ENCODE measurements around the gene FFAR3. TPM values are rescaled to one million over a fixed set of nuclear protein-coding genes. Genes with fewer than 3 reads are reported as not detected.

FFAR3 gene
- total and polyA plus RNA-seq, 2 donors (not counting 3 experiments of a cell fraction or from before 2014, with no cell fraction given) = not detected

GRCh38 chr19:35363001-35363590 is 4.8 kb downstream of the FFAR3 start:
- H4K20me1 ChIP-seq (replicated peaks; ENCODE audit: control insufficient read depth, extremely low read depth, insufficient read depth, low read length) = no peaks in the 10 kb centered on the region
- no peak overlapping the region for H3K9ac ChIP-seq (replicated peaks; ENCODE audit: extremely low read depth, insufficient read depth, low read length)
- no peak for FAIRE-seq
- H3K9me1 ChIP-seq (replicated peaks; ENCODE audit: control insufficient read depth, extremely low read depth, insufficient read depth, low read length) = no peaks in the 10 kb centered on the region
- CTCF ChIA-PET = interaction anchor here (0.6 to 1.2 kb wide), 3 partner anchors 8 to 12 kb away, joined by 3 read pairs; no protein-coding TSS in a partner anchor
- no peaks in the 10 kb centered on the region for H3K79me2 ChIP-seq (ENCODE audit: control insufficient read depth, insufficient read depth, low read length)
- no peak overlapping the region for H3K4me3 ChIP-seq (replicated peaks in 1 of 3; ENCODE audit: insufficient read depth in 1 of 3, low read depth in 1 of 3, low read length in 3 of 3)
- H3K4me1 ChIP-seq (ENCODE audit: control insufficient read depth, extremely low read depth, insufficient read depth, low read length) = no peaks in the 10 kb centered on the region
- H2AFZ ChIP-seq (ENCODE audit: low read depth, low read length) = no peak overlapping the region
- H3K9me3 ChIP-seq (replicated peaks; ENCODE audit: control insufficient read depth, insufficient read depth, low read length) = no peaks in the 10 kb centered on the region
- dilution Hi-C loops (cut with MboI; ENCODE audit: extremely low pct_ligation_motif_present, low sequenced_read_pairs) (no loop called here), intact Hi-C loops (cut with micrococcal nuclease) (no loop called here)
- H3K36me3 ChIP-seq (ENCODE audit: control insufficient read depth in 2 of 2, extremely low read depth in 1 of 2, insufficient read depth in 2 of 2, low read length in 2 of 2) = no peaks in the 10 kb centered on the region
- POLR2A ChIA-PET = no interaction called here
- peaks cover 0 to 2% of the 10 kb centered on the region in 2 experiments for H3K27me3 ChIP-seq (ENCODE audit: control insufficient read depth in 2 of 2, insufficient read depth in 2 of 2, low read length in 2 of 2)
- H3K4me2 ChIP-seq (ENCODE audit: insufficient read depth, low read length) = no peak overlapping the region
- TF ChIP-seq POLR2AphosphoS5 (IDR thresholded peaks at IDR 0.05; ENCODE audit: insufficient read depth, low read depth, low read length) (no peak), CTCF (IDR thresholded peaks at IDR 0.05; ENCODE audit: extremely low read depth in 1 of 2, insufficient read depth in 1 of 2, low read depth in 1 of 2, low read length in 2 of 2) (no peak)
- H3K27ac ChIP-seq (ENCODE audit: insufficient read depth, low read depth, low read length) = no peak overlapping the region
- no peak for DNase-seq (ENCODE audit: low read depth, low spot score)
- no TSS peak for BruUV-seq (replicated peaks)

GRCh38 chr19:35363711-35364425 is 5.6 kb downstream of the FFAR3 start:
- FAIRE-seq (no peak), DNase-seq (ENCODE audit: low read depth, low spot score) (no peak)
- BruUV-seq (replicated peaks) = no TSS peak
- H3K4me3 ChIP-seq (replicated peaks in 1 of 3; ENCODE audit: insufficient read depth in 1 of 3, low read depth in 1 of 3, low read length in 3 of 3) = no peak overlapping the region
- H3K9me1 ChIP-seq (replicated peaks; ENCODE audit: control insufficient read depth, extremely low read depth, insufficient read depth, low read length) = no peaks in the 10 kb centered on the region
- dilution Hi-C loops (cut with MboI; ENCODE audit: extremely low pct_ligation_motif_present, low sequenced_read_pairs) = no loop called here
- H3K9ac ChIP-seq (replicated peaks; ENCODE audit: extremely low read depth, insufficient read depth, low read length) = no peak overlapping the region
- ChIA-PET POLR2A (no interaction called here), CTCF (interaction anchor here (0.6 to 1.2 kb wide), 2 partner anchors 9 to 11 kb away, joined by 3 read pairs; no protein-coding TSS in a partner anchor)
- no peaks in the 10 kb centered on the region for H3K79me2 ChIP-seq (ENCODE audit: control insufficient read depth, insufficient read depth, low read length)
- H3K27ac ChIP-seq (ENCODE audit: insufficient read depth, low read depth, low read length) = no peak overlapping the region
- H3K27me3 ChIP-seq (ENCODE audit: control insufficient read depth in 2 of 2, insufficient read depth in 2 of 2, low read length in 2 of 2) = peaks cover 0 to 2% of the 10 kb centered on the region in 2 experiments
- no peaks in the 10 kb centered on the region for H3K36me3 ChIP-seq (ENCODE audit: control insufficient read depth in 2 of 2, extremely low read depth in 1 of 2, insufficient read depth in 2 of 2, low read length in 2 of 2)
- intact Hi-C loops (cut with micrococcal nuclease) = no loop called here
- no peaks in the 10 kb centered on the region for H3K4me1 ChIP-seq (ENCODE audit: control insufficient read depth, extremely low read depth, insufficient read depth, low read length)
- H3K9me3 ChIP-seq (replicated peaks; ENCODE audit: control insufficient read depth, insufficient read depth, low read length) = no peaks in the 10 kb centered on the region
- no peaks in the 10 kb centered on the region for H4K20me1 ChIP-seq (replicated peaks; ENCODE audit: control insufficient read depth, extremely low read depth, insufficient read depth, low read length)
- no peak for TF ChIP-seq POLR2AphosphoS5 (IDR thresholded peaks at IDR 0.05; ENCODE audit: insufficient read depth, low read depth, low read length)
- no peak for TF ChIP-seq EZH2 (IDR thresholded peaks at IDR 0.05; ENCODE audit: borderline replicate concordance, low read depth, low read length, severe bottlenecking)
- no peak for TF ChIP-seq JUN (IDR thresholded peaks at IDR 0.05; ENCODE audit: borderline replicate concordance, insufficient read depth, insufficient read length, low read depth)
- no peak for TF ChIP-seq CTCF (IDR thresholded peaks at IDR 0.05; ENCODE audit: extremely low read depth in 1 of 2, insufficient read depth in 1 of 2, low read depth in 1 of 2, low read length in 2 of 2)
- no peak for TF ChIP-seq MYC (IDR thresholded peaks at IDR 0.05; ENCODE audit: low read depth, low read length)
- no peak for TF ChIP-seq MAX (IDR thresholded peaks at IDR 0.05; ENCODE audit: insufficient read depth, insufficient read length)
- no peak for TF ChIP-seq GATA2 (IDR thresholded peaks at IDR 0.05; ENCODE audit: insufficient read depth, insufficient read length, low read depth, low read length)
- TF ChIP-seq POLR2A (IDR thresholded peaks at IDR 0.05; ENCODE audit: low read depth, low read length) = no peak
- TF ChIP-seq FOS (IDR thresholded peaks at IDR 0.05; ENCODE audit: borderline replicate concordance, insufficient read depth, low read length) = no peak
- H2AFZ ChIP-seq (ENCODE audit: low read depth, low read length) = no peak overlapping the region
- H3K4me2 ChIP-seq (ENCODE audit: insufficient read depth, low read length) = no peak overlapping the region

Measured in endothelial cell of umbilical vein (primary cell).